KOPT-K1 (cell line): Measurements from ENCODE around the gene NPDC1.

Experiments used
- H3K27ac ChIP-seq: fragments of 200-600 bp; sonication (generic); 2 replicates; pipeline ENCODE4 v1.5.1; 2016; ENCODE audit warnings: antibody characterized with exemption, mild to moderate bottlenecking, low read depth, low read length; ENCODE audit not compliant: poor library complexity, severe bottlenecking
- H3K36me3 ChIP-seq: fragments of 200-600 bp; sonication (generic); 2 replicates; pipeline ENCODE4 v1.5.1; 2017; ENCODE audit warnings: antibody characterized with exemption, mild to moderate bottlenecking, low read length, moderate library complexity; ENCODE audit not compliant: insufficient read depth
- H3K9me3 ChIP-seq: fragments of 200-600 bp; sonication (generic); 2 replicates; pipeline ENCODE4 v1.5.1; 2017; ENCODE audit warnings: antibody characterized with exemption, low read length, mild to moderate bottlenecking; ENCODE audit not compliant: insufficient read depth, poor library complexity, severe bottlenecking

Gene NPDC1

DNA sequence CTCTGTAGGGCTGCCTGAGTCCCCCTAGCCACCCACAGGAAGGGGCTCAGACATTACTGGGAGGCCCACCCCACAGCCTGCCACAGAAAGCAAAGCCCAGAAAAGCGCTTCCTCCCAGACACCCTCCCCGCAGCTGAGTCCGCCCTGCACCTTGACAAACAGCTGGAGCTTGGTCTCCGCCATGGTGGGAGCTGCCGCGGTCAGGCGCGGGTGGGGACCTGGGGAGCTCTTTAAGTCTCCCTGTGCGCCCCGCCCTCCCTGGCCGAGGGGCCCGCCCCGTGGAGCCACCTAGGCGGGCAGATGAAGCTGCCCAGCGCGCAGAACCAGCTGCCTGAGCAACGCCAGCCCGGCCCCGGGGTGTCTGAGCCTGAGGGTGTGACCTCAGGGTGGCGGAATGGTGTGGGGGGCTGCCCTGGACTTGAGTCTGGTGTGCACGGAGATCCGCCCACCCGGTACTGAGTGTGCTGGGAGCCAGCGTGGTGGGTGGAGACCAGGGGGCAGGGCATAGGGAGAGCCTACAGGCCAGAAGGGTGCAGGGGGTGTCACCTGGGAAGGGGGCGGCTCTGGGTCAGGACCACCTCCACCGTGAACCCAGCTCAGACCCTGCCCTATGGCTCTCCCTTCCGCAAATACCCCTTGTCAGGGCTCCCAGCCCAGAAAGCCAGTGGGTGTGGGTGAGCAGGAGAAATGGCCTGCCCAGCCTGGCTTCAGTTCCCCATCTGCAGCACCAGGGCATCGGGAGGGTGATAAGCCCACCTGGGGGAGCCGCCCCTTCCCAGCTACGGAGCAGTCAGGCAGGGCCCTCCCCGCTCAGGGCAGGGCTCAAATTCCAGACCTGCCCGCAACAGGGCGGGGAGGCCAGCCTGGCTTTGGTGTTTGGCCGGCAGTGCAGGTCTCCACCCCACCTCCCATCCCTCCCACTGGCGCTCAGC, 49.4 kb downstream of the NPDC1 start, which contains the start of gene CLIC3:
Gene CLIC3, minus strand, starts transcription at position 208 of the 932 bp plus-strand sequence. Its CDS starts 25 bp downstream, at position 183.
- Histone ChIP-seq H3K36me3 (peaks cover 13% of the 10 kb centered on the region; the same call in 1 of the 2 replicates), H3K27ac (no peak within 1 kb of the TSS), H3K9me3 (no peaks in the 10 kb centered on the region)

DNA sequence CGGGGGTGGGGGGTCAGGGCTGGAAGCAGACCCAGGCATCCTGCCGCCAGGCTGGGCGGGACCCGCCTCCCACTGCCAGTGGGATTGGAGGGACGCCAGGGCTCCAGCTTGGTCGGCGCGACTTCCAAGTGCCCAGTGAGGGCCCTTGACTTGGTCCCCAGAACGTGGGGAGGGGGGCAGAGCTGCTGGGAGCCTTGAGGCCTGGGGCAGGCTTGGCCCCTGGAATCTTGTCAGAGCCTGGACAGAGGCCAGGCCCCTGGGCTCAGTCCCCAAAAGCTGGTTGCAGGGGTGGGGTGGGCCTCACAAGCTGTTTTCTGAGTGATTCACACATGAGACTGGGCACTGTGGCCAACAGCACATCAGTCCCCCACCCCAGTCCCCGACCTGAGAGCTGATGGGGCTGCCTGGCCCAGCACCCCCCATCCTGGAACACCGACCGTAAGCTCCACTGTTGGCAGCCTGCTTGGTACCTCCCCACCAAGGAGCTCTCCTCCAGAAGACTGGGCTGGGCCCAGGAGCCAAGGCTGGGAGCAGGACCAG, 50.1 kb downstream of the NPDC1 start:
- H3K27ac ChIP-seq, result no peak overlapping the region
- H3K9me3 ChIP-seq, result no peaks in the 10 kb centered on the region
- H3K36me3 ChIP-seq, result peaks cover 13% of the 10 kb centered on the region; the same call in 1 of the 2 replicates

DNA sequence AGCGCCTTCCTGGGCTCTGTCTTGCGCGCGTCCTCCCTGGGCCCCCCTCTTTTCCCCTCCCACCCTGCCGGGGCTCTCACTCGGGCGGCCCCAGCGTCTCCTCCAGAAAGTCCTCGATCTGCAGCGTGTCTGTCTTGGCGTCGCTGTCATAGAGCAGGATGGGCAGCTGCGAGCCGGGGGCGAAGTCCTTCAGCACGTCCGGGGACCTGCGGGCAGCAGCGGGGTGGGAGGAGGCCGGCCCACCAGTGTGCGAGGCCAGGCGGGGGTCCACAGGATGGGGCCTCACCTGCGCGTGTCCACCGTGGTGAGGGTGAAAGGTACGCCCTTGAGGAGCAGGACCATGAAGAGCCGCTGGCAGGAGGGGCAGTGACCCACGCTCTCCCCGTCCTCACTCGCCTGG, 50.6 kb downstream of the NPDC1 start:
- no peaks in the 10 kb centered on the region for H3K9me3 ChIP-seq
- no peak overlapping the region for H3K27ac ChIP-seq
- H3K36me3 ChIP-seq, result peaks cover 13% of the 10 kb centered on the region; the same call in 1 of the 2 replicates

DNA sequence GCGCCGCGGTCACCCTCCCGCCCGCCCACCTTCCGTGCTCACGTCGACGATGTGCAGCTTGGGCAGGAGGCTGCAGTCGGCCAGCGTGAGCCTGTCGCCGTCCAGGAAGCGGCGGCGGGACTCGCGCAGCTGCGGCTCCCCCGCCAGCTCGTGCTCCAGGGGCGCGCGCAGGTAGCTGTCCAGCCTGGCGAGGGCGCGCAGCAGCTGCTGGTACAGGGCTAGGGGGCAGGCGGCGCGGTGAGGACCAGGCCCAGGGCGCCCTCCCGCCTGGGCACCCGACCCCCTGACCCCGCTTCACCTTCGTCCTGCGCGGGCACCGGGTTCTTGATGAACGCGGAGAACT, 51.1 kb downstream of the NPDC1 start:
- peaks cover 13% of the 10 kb centered on the region; the same call in 1 of the 2 replicates for H3K36me3 ChIP-seq
- H3K27ac ChIP-seq, result no peak overlapping the region

DNA sequence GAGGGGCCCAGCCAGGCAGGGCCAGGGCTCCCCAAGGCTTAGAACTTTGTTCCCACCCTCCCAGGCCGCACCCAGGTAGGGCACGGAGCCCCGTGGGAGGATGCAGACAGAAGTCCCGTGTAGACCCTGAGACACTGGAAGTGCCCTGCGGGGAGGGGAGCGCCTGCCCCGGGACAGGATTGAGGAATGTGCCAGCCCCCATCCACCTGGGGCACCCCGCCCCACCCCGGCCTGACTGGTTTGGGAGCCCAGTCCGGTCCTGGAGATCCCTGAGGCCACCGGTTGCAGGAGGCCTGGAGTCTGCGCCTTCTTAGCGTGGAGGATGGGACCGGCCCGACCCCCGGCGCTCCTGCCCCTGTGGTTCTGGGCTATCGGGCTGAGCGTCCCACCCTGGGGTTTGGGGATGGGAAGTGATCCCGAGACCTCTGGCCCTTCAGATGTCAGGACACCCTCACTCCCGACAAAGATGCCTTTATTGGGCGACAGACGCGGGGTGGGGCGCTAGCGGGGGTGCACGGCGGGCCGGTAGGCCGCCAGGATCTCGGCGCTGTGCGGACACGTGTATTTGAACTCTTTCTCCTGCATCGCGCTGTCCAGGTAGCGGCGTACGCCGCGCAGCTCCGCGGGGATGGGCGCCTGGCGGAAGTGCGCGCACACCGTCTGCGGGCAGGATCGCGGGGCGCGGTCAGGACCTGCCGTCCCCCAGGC, 51.6 kb downstream of the NPDC1 start:
- no peak overlapping the region for H3K27ac ChIP-seq
- H3K9me3 ChIP-seq, result no peaks in the 10 kb centered on the region

More for the DNA sequence above, 51.1 kb downstream of the NPDC1 start:
- H3K9me3 ChIP-seq, result no peaks in the 10 kb centered on the region

DNA sequence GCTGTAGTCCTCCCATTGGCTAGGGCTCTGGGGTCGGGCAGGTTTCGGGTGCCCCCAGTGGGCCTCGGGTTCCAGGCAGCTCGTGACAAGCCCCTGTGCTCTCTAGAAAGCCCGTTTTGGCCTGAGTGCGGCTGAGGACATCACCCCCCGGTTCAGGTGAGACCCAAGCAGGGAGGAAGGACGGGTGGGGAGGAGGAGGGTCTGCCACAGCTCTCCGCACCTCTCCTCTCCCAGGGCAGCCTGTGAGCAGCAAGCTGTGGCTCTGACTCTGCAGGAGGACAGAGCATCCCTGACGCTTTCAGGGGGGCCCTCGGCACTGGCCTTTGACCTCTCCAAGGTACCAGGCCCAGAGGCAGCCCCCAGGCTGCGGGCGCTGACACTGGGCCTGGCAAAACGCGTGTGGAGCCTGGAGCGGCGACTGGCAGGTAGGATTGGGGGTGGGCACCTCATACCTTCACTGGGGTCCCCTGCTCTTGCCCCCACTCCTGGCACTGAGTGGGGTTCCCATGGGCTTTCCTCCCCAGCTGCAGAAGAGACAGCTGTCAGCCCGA, 53.1 kb downstream of the NPDC1 start:
- H3K27ac ChIP-seq, result peak overlapping the region; percentile 86
- no peaks in the 10 kb centered on the region for H3K9me3 ChIP-seq
- H3K36me3 ChIP-seq, result peaks cover 13% of the 10 kb centered on the region; the same call in 1 of the 2 replicates

More for the DNA sequence above, 51.6 kb downstream of the NPDC1 start:
- peaks cover 13% of the 10 kb centered on the region; the same call in 1 of the 2 replicates for H3K36me3 ChIP-seq

DNA sequence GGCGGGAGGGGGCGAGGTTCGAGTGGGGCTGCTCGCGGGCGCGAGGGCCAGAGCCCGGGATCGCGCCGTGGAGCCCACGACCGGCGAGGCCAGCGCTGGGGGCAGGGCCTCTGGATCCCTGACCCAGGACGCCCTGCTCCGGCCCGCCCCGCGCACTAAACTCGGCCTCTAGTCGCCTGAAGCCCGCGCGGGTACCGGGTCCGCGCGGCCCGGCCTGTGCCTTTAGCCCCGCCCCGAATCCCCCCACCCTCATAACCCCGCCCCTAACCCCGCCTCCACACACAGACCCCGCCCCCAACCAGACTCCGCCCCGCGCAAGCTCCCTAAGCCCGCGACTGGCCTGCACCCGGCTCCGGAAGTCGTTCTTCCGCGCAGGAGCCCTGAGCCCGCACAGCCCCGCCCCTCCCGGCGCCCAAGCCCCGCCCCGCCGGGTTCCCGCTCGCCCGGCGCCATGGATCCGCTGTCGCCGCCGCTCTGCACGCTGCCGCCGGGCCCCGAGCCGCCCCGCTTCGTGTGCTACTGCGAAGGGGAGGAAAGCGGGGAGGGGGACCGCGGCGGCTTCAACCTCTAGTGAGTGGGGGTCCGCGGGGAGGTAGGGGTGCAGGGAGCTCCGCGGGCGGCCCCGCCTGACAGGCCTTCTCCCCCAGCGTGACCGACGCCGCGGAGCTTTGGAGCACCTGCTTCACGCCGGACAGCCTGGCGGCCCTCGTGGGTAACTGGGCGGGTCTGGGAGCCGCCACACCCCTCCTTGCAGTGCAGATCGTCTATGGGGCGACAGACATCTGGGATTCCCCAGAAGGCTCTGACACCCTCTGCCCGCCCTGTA, 53.8 kb downstream of the NPDC1 start, which contains the start of gene PAXX:
Gene PAXX, plus strand, starts transcription at position 430 of the 826 bp plus-strand sequence. Its CDS starts 22 bp downstream, at position 452.
- Histone ChIP-seq H3K9me3 (no peaks in the 10 kb centered on the region), H3K27ac (peak within 1 kb of the TSS; percentile 86), H3K36me3 (peaks cover 13% of the 10 kb centered on the region; the same call in 1 of the 2 replicates)

DNA sequence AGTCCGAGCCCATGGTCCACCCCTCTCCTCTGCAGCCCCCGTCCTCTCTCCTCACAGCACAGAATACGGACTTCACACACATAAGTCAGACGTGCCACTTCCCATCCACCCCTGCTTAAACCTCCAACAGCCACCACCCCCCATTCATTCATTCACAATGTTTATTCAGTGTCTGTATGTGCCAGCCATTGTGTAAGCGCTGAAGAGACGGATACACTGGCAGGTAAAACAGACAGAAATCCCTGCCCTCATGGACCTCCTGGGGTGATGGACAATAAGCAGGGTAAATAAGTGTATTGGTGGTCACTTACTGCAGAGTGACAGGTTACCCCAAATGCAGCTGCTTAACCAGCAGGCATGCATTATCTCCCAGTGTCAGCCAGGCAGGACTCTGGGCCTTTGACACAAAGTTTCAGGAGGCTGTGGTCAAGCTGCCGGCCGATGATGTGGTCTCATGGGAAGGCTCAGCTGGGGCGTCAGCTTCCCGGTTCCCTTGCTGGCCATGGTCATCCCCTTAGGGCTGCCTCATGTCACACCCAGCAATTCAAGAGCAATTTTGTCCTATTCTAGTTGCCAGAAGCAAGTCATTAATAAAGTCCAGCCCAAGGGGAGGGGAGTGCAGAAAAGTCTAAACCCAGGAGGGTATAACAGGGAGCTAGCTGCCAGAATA, 55.6 kb downstream of the NPDC1 start:
- H3K27ac ChIP-seq, result no peak overlapping the region
- H3K9me3 ChIP-seq, result no peaks in the 10 kb centered on the region

More for the DNA sequence above, 55.6 kb downstream of the NPDC1 start:
- peaks cover 13% of the 10 kb centered on the region; the same call in 1 of the 2 replicates for H3K36me3 ChIP-seq
